Spleen (tissue), 7 donors: Measurements from ENCODE around the gene LHFPL3.

Source experiments
- CTCF ChIP-seq, 11 experiments: fragments of 200-600 bp in 7 of 11; fragments of 450-650 bp in 4 of 11; sonication (generic) in 4 of 11; IDR thresholded peaks in 8 of 11; conservative IDR thresholded peaks in 3 of 11; 1 replicate in 7 of 11; 2 replicates in 4 of 11; pipeline versions ENCODE4 v1.4.0 to v1.8.0; 2016 to 2021; ENCODE audit warnings: antibody characterized with exemption in 11 of 11, inconsistent platforms in 4 of 11, mild to moderate bottlenecking in 1 of 11
- POLR2A ChIP-seq, 3 donors: fragments of 450-650 bp; IDR thresholded peaks; one replicate each; pipeline ENCODE4 v1.5.1; 2017; ENCODE audit warnings: antibody characterized with exemption in 3 of 3, mild to moderate bottlenecking in 1 of 3
- donor health status: DM: no; HTN: no; CAD: no; lungs with moderate emphysema.
- donor health status: DM: no; HTN: no; CAD: no.
- donor health status: DM: no; HTN: no; CAD: no.

- TF ChIP-seq POLR2A (IDR thresholded peaks at IDR 0.05) (no peak), CTCF (IDR thresholded peaks at IDR 0.05 in 8 of 11, conservative IDR thresholded peaks at IDR 0.05 in 3 of 11) (no peak)
Measured at GRCh38 chr7:104415700-104416099, 87.3 kb downstream of the LHFPL3 start.
